ENCODE data around the gene EBF4.

Gene EBF4

DNA sequence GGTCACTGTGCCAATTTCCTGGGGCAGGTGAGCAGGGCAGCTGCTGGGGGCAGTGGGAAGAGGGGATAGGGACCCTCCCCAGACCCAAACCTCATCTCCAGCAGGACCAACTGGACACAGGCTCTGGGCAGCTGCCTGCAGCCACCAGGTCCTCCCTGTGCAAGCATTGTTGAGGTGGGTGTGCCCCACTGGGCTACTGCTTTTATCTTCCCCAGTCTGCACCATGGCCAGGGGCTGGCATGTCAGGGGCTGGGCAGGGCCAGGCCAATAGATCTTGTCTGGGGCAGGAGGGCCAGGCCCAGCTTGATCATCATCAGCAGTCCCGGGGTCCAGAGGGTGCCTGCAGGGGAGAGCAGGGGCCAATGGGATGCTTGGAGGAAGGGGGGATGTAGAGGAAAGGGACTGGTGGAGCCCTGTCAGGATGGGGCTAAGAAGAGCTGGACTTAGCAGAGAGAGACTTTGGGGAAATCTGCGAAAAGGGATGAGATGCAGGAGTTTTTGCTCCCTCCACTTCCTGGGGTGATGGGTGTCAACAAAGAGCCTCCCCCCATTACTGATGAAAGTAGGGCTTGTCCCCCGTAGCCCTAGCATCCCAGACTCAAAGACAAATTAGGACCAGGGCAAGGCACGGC, 5.7 kb downstream of the EBF4 start:
- Histone ChIP-seq H3K18ac (ENCODE audit: low read length) (no peak overlapping the region), H2BK120ac (ENCODE audit: insufficient read depth, low read length, poor library complexity) (no peak overlapping the region), H4K91ac (ENCODE audit: low read depth, low read length) (no peak overlapping the region), H3K4me1 (ENCODE audit: control insufficient read depth in 1 of 2, insufficient read depth in 2 of 2, low read length in 2 of 2) (peaks cover 3 to 5% of the 10 kb centered on the region in 2 experiments), H3K4ac (ENCODE audit: low read depth, low read length) (no peak overlapping the region), H4K12ac (ENCODE audit: low read depth, low read length) (no peak overlapping the region), H2AK5ac (ENCODE audit: low read length) (no peak overlapping the region), H3K27me3 (ENCODE audit: insufficient read depth, low read length) (peaks cover 29% of the 10 kb centered on the region), H3K79me2 (ENCODE audit: control insufficient read depth, insufficient read depth, low read length, poor library complexity) (no peaks in the 10 kb centered on the region), H2AFZ (ENCODE audit: insufficient read depth, low read length, poor library complexity) (no peak overlapping the region), H3K79me1 (ENCODE audit: low read length) (no peaks in the 10 kb centered on the region), H3K14ac (ENCODE audit: low read length) (no peak overlapping the region), H3K27ac (ENCODE audit: low read depth, low read length) (no peak overlapping the region), H4K8ac (ENCODE audit: low read depth, low read length) (no peak overlapping the region), H3K36me3 (ENCODE audit: control insufficient read depth in 1 of 2, insufficient read depth in 2 of 2, low read length in 2 of 2) (no peaks in the 10 kb centered on the region), H2BK5ac (ENCODE audit: low read depth, low read length, poor library complexity) (no peak overlapping the region), H2BK12ac (ENCODE audit: low read length) (no peak overlapping the region), H3K9ac (ENCODE audit: low read length) (no peak overlapping the region), H3K4me2 (ENCODE audit: low read length) (no peak overlapping the region), H3K23ac (ENCODE audit: low read length) (no peak overlapping the region), H3K4me3 (ENCODE audit: low read depth, low read length) (no peak overlapping the region), H3K9me3 (ENCODE audit: insufficient read depth, low read depth, low read length) (peaks cover 8% of the 10 kb centered on the region)
- DNase-seq, result no peak
- no CpG with 5 or more reads among the region's 4 CpGs for WGBS (ENCODE audit: extremely low coverage, insufficient coverage, insufficient read length)

DNA sequence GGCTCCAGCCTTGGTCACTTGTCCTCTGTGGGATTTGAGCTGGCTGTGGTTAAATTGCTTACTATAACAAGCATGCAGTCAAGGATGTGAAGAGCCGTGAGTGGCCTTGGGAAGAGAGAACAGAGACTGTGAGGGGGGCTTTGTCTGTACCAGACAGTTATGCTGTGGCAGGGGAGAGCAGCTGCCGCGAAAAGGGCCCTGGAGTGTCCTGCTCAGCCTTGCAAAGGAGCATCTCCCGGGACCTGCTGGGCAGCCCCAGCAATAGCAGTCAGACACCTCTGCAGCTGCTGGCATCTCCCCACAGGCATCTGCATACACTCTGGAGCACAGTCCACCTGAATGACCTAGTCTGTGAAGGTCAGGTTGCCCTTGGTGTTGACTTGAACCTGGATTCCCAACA, 6.3 kb downstream of the EBF4 start:
- no peak overlapping the region for H4K91ac ChIP-seq (ENCODE audit: low read depth, low read length)
- H3K4me3 ChIP-seq (ENCODE audit: low read depth, low read length), result no peak overlapping the region
- peaks cover 23% of the 10 kb centered on the region for H3K27me3 ChIP-seq (ENCODE audit: insufficient read depth, low read length)
- H2AK5ac ChIP-seq (ENCODE audit: low read length), result no peak overlapping the region
- no peak overlapping the region for H3K4ac ChIP-seq (ENCODE audit: low read depth, low read length)
- peaks cover 5% of the 10 kb centered on the region for H3K9me3 ChIP-seq (ENCODE audit: insufficient read depth, low read depth, low read length)
- H3K79me2 ChIP-seq (ENCODE audit: control insufficient read depth, insufficient read depth, low read length, poor library complexity), result no peaks in the 10 kb centered on the region
- H3K18ac ChIP-seq (ENCODE audit: low read length), result no peak overlapping the region
- H2BK5ac ChIP-seq (ENCODE audit: low read depth, low read length, poor library complexity), result no peak overlapping the region
- H4K12ac ChIP-seq (ENCODE audit: low read depth, low read length), result no peak overlapping the region
- H4K8ac ChIP-seq (ENCODE audit: low read depth, low read length), result no peak overlapping the region
- no peak overlapping the region for H3K27ac ChIP-seq (ENCODE audit: low read depth, low read length)
- no peak overlapping the region for H2AFZ ChIP-seq (ENCODE audit: insufficient read depth, low read length, poor library complexity)
- H3K23ac ChIP-seq (ENCODE audit: low read length), result no peak overlapping the region
- no peak overlapping the region for H3K4me2 ChIP-seq (ENCODE audit: low read length)
- peaks cover 0 to 3% of the 10 kb centered on the region in 2 experiments for H3K4me1 ChIP-seq (ENCODE audit: control insufficient read depth in 1 of 2, insufficient read depth in 2 of 2, low read length in 2 of 2)
- H3K14ac ChIP-seq (ENCODE audit: low read length), result no peak overlapping the region
- no peak overlapping the region for H3K9ac ChIP-seq (ENCODE audit: low read length)
- H3K36me3 ChIP-seq (ENCODE audit: control insufficient read depth in 1 of 2, insufficient read depth in 2 of 2, low read length in 2 of 2), result no peaks in the 10 kb centered on the region
- H3K79me1 ChIP-seq (ENCODE audit: low read length), result no peaks in the 10 kb centered on the region
- H2BK120ac ChIP-seq (ENCODE audit: insufficient read depth, low read length, poor library complexity), result no peak overlapping the region
- no peak overlapping the region for H2BK12ac ChIP-seq (ENCODE audit: low read length)
- no CpG with 5 or more reads among the region's 4 CpGs for WGBS (ENCODE audit: extremely low coverage, insufficient coverage, insufficient read length)
- DNase-seq, result no peak

DNA sequence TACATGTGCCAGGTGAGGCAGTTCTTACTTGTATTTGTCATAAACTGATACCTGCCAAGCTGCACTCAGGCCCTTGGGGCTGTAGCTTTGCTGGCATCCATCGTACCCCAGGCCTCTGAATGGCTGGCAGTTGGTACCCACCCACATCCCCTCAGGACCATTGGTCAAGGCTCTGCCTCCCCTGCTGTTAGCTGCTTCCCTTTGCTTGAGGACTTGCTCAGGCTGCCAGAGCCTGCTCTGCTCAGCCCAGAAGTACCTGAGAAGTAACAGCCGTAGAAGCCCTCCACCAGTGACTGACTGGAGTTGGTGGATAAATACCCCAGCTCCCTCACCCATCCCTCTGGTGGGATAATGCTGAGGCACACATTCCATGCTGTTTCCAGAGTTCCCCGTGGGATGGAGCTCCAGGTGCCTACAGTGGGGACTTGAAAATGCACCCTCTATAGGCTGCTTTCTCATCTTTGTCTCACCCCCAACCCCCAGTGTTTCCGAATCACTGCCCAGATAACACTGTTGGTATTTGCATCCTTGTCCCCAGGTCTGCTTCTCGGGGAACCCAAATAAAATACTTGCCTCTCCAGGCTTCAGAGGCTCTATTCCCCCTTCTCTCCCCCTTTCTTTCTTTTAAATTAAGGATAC, 7.3 kb downstream of the EBF4 start:
- H3K9ac ChIP-seq (ENCODE audit: low read length), result no peak overlapping the region
- no peak overlapping the region for H3K14ac ChIP-seq (ENCODE audit: low read length)
- H3K27me3 ChIP-seq (ENCODE audit: insufficient read depth, low read length), result peaks cover 15% of the 10 kb centered on the region
- H3K4me3 ChIP-seq (ENCODE audit: low read depth, low read length), result no peak overlapping the region
- H4K8ac ChIP-seq (ENCODE audit: low read depth, low read length), result no peak overlapping the region
- H2BK120ac ChIP-seq (ENCODE audit: insufficient read depth, low read length, poor library complexity), result no peak overlapping the region
- H3K23ac ChIP-seq (ENCODE audit: low read length), result no peak overlapping the region
- no peaks in the 10 kb centered on the region for H3K79me1 ChIP-seq (ENCODE audit: low read length)
- no CpG with 5 or more reads among the region's 5 CpGs for WGBS (ENCODE audit: extremely low coverage, insufficient coverage, insufficient read length)
- no peak overlapping the region for H2AFZ ChIP-seq (ENCODE audit: insufficient read depth, low read length, poor library complexity)
- H2AK5ac ChIP-seq (ENCODE audit: low read length), result no peak overlapping the region
- no peak overlapping the region for H4K12ac ChIP-seq (ENCODE audit: low read depth, low read length)
- no peak overlapping the region for H3K4me2 ChIP-seq (ENCODE audit: low read length)
- H3K36me3 ChIP-seq (ENCODE audit: control insufficient read depth in 1 of 2, insufficient read depth in 2 of 2, low read length in 2 of 2), result no peaks in the 10 kb centered on the region
- no peak overlapping the region for H2BK5ac ChIP-seq (ENCODE audit: low read depth, low read length, poor library complexity)
- no peaks in the 10 kb centered on the region for H3K4me1 ChIP-seq (ENCODE audit: control insufficient read depth in 1 of 2, insufficient read depth in 2 of 2, low read length in 2 of 2)
- H3K27ac ChIP-seq (ENCODE audit: low read depth, low read length), result no peak overlapping the region
- H4K91ac ChIP-seq (ENCODE audit: low read depth, low read length), result no peak overlapping the region
- no peaks in the 10 kb centered on the region for H3K79me2 ChIP-seq (ENCODE audit: control insufficient read depth, insufficient read depth, low read length, poor library complexity)
- no peak overlapping the region for H2BK12ac ChIP-seq (ENCODE audit: low read length)
- H3K4ac ChIP-seq (ENCODE audit: low read depth, low read length), result no peak overlapping the region
- no peak overlapping the region for H3K18ac ChIP-seq (ENCODE audit: low read length)
- H3K9me3 ChIP-seq (ENCODE audit: insufficient read depth, low read depth, low read length), result peaks cover 5% of the 10 kb centered on the region
- DNase-seq, result no peak

DNA sequence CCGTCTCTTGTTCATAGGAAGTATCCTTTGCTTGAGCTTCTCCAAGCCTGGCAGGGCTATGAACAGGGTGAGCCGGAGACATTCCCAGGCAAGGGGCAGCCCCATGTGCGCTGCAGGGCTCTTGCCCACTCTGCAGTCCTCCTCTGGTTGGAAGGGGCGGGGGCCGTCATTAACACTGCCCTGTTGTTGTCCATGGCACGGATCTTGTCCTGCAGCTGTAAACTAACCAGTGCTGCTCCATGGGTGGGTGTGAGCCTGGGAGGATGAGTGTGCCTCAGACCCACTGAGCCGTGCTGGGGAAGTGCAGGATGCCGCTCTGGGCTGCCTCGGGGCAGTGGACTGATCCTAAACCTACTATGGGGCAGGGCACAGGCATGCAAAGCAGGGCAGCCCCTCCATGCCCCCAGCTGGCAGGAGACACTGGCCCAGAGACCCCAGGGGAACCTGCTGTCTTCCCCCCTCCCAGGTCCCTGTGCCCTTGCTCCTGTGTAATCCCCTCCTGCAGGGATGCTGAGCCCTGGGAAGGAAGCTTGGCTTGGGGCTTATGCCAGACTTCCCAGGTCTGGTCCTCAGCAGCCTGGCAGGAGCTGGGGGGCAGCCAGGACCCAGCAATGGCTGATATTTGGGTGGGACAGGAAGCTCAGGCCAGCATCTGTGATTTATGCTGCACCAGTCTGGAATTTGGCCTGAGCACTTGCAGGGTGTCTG, 8.5 kb downstream of the EBF4 start:
- H3K36me3 ChIP-seq (ENCODE audit: control insufficient read depth in 1 of 2, insufficient read depth in 2 of 2, low read length in 2 of 2), result no peaks in the 10 kb centered on the region
- H4K91ac ChIP-seq (ENCODE audit: low read depth, low read length), result no peak overlapping the region
- no peaks in the 10 kb centered on the region for H3K79me2 ChIP-seq (ENCODE audit: control insufficient read depth, insufficient read depth, low read length, poor library complexity)
- WGBS (ENCODE audit: extremely low coverage, insufficient coverage, insufficient read length), result no CpG with 5 or more reads among the region's 9 CpGs
- no peak overlapping the region for H3K18ac ChIP-seq (ENCODE audit: low read length)
- no peak overlapping the region for H3K4ac ChIP-seq (ENCODE audit: low read depth, low read length)
- H2AFZ ChIP-seq (ENCODE audit: insufficient read depth, low read length, poor library complexity), result no peak overlapping the region
- no peak overlapping the region for H2BK12ac ChIP-seq (ENCODE audit: low read length)
- no peak overlapping the region for H3K23ac ChIP-seq (ENCODE audit: low read length)
- H3K79me1 ChIP-seq (ENCODE audit: low read length), result no peaks in the 10 kb centered on the region
- H3K27me3 ChIP-seq (ENCODE audit: insufficient read depth, low read length), result peaks cover 5% of the 10 kb centered on the region
- H3K4me2 ChIP-seq (ENCODE audit: low read length), result no peak overlapping the region
- H4K8ac ChIP-seq (ENCODE audit: low read depth, low read length), result no peak overlapping the region
- H2BK5ac ChIP-seq (ENCODE audit: low read depth, low read length, poor library complexity), result no peak overlapping the region
- no peak overlapping the region for H3K14ac ChIP-seq (ENCODE audit: low read length)
- no peak overlapping the region for H3K27ac ChIP-seq (ENCODE audit: low read depth, low read length)
- no peak overlapping the region for H3K4me3 ChIP-seq (ENCODE audit: low read depth, low read length)
- DNase-seq, result no peak
- no peak overlapping the region for H2BK120ac ChIP-seq (ENCODE audit: insufficient read depth, low read length, poor library complexity)
- no peak overlapping the region for H2AK5ac ChIP-seq (ENCODE audit: low read length)
- no peaks in the 10 kb centered on the region for H3K4me1 ChIP-seq (ENCODE audit: control insufficient read depth in 1 of 2, insufficient read depth in 2 of 2, low read length in 2 of 2)
- no peak overlapping the region for H3K9ac ChIP-seq (ENCODE audit: low read length)
- H4K12ac ChIP-seq (ENCODE audit: low read depth, low read length), result no peak overlapping the region
- H3K9me3 ChIP-seq (ENCODE audit: insufficient read depth, low read depth, low read length), result peaks cover 7% of the 10 kb centered on the region

Measured in trophoblast cell (in vitro differentiated cells and primary cell).